K562 (cell line): Measurements from ENCODE around the gene COPE. TPM values are rescaled to one million over a fixed set of nuclear protein-coding genes. Genes with fewer than 3 reads are reported as not detected.

Experiments used
- ATAC-seq: fragments of 200-7000 bp; cut with Tn5 transposase; 3 replicates; pipeline ENCODE4 v1.9.1; 2020; ENCODE audit warnings: moderate library complexity
- BruUV-seq: library from RNA; stranded (reverse); fragments of 400-500 nt; replicated peaks from 2 replicates; lab custom pipeline; 2021; lab: Mats Ljungman, UMichigan
- CTCF ChIA-PET: fragments of 300-600 bp; formaldehyde crosslinking; extraction: SDS; loops from one replicate; lab custom pipeline; 2021; ENCODE audit warnings: low intra/inter-chr PET ratio; lab: Yijun Ruan, JAX
- POLR2A ChIA-PET: fragments of 300-600, 350-650 bp; sonication (Branson Sonifier 250); formaldehyde crosslinking; extraction: SDS; loops from one replicate; lab custom pipeline; 2021; ENCODE audit warnings: antibody characterized with exemption, inconsistent platforms; lab: Yijun Ruan, JAX
- DNase-seq, 4 experiments: peaks; one replicate each; pipeline versions ENCODE4 v3.0.0 to v3.0.0-alpha.2; 2011 to 2018; ENCODE audit warnings: low spot score in 3 of 4, mixed read lengths in 3 of 4; ENCODE audit errors: extremely low read depth in 1 of 4
- FAIRE-seq: peaks from 2 replicates; lab custom pipeline; 2011; peaks lifted over from hg19 to GRCh38; lab: Jason Lieb, UNC
- H2AFZ ChIP-seq: 2 replicates; pipeline ENCODE4 v1.6.0; 2011; ENCODE audit warnings: low read depth, low read length, control low read depth, inconsistent platforms
- H3K27ac ChIP-seq: fragments of 200-600 bp; 3 replicates; pipeline ENCODE4 v1.8.0; 2011; ENCODE audit warnings: low read depth, mild to moderate bottlenecking, control low read depth, inconsistent platforms, low read length, moderate library complexity, mixed read lengths; ENCODE audit errors: extremely low read depth
- H3K27me3 ChIP-seq, 2 experiments: fragments of 300-600 bp in 1 of 2; 2 replicates in 1 of 2; 3 replicates in 1 of 2; pipeline versions ENCODE4 v1.6.0 to v1.8.0; 2011; ENCODE audit warnings: inconsistent platforms in 2 of 2, low read length in 2 of 2, mild to moderate bottlenecking in 1 of 2, mixed read lengths in 1 of 2, moderate library complexity in 1 of 2; ENCODE audit not compliant: control insufficient read depth in 2 of 2, insufficient read depth in 2 of 2
- H3K36me3 ChIP-seq: fragments of 300-600 bp; 3 replicates; pipeline ENCODE4 v1.8.0; 2011; ENCODE audit warnings: mild to moderate bottlenecking, low read length, inconsistent platforms; ENCODE audit not compliant: control insufficient read depth, insufficient read depth
- H3K4me1 ChIP-seq, 2 experiments: fragments of 200-600 bp in 1 of 2; replicated peaks in 1 of 2; 2 replicates in 1 of 2; 3 replicates in 1 of 2; pipeline versions ENCODE4 v1.5.1 to v1.8.0; 2011; ENCODE audit warnings: inconsistent platforms in 2 of 2, low read length in 2 of 2, mild to moderate bottlenecking in 1 of 2, mixed read lengths in 1 of 2, moderate library complexity in 1 of 2; ENCODE audit not compliant: control insufficient read depth in 2 of 2, insufficient read depth in 2 of 2
- H3K4me2 ChIP-seq: 2 replicates; pipeline ENCODE4 v1.6.1; 2011; ENCODE audit warnings: low read length, control low read depth, inconsistent platforms, mixed read lengths; ENCODE audit not compliant: insufficient read depth
- H3K4me3 ChIP-seq: fragments of 200-600 bp; sonication (generic), shearing (Covaris generic); 2 replicates; pipeline ENCODE4 v1.5.1; 2016; ENCODE audit warnings: control low read depth, inconsistent platforms
- H3K79me2 ChIP-seq: fragments of 200-600 bp; 3 replicates; pipeline ENCODE4 v1.8.0; 2011; ENCODE audit warnings: low read length, inconsistent platforms; ENCODE audit not compliant: control insufficient read depth, insufficient read depth
- H3K9ac ChIP-seq, 2 experiments: 2 replicates each; pipeline versions ENCODE4 v1.6.0 to v1.6.1; 2011; ENCODE audit warnings: low read depth in 2 of 2, low read length in 2 of 2, control low read depth in 1 of 2, inconsistent platforms in 1 of 2, mild to moderate bottlenecking in 1 of 2, mixed read lengths in 1 of 2; ENCODE audit not compliant: insufficient read depth in 1 of 2
- H3K9me1 ChIP-seq: one replicate; pipeline ENCODE4 v1.6.0; 2011; ENCODE audit warnings: inconsistent platforms, mild to moderate bottlenecking, low read length, moderate library complexity; ENCODE audit not compliant: control insufficient read depth, insufficient read depth
- H3K9me3 ChIP-seq: replicated peaks from 2 replicates; pipeline ENCODE4 v1.5.1; 2011; ENCODE audit warnings: low read depth, low read length, inconsistent platforms; ENCODE audit not compliant: control insufficient read depth, insufficient read depth
- H4K20me1 ChIP-seq: replicated peaks from 2 replicates; pipeline ENCODE4 v1.6.1; 2011; ENCODE audit warnings: low read length, inconsistent platforms, mixed read lengths; ENCODE audit not compliant: control insufficient read depth, insufficient read depth
- POLR2G ChIP-seq: fragments of 200-400 bp; formaldehyde crosslinking; IDR thresholded peaks from 2 replicates; pipeline ENCODE4 v1.6.1; 2017; ENCODE audit warnings: low read depth, mild to moderate bottlenecking, antibody characterized with exemption, low read length, moderate library complexity
- RBFOX2 ChIP-seq: fragments of 200-400 bp; formaldehyde crosslinking; IDR thresholded peaks from 2 replicates; pipeline ENCODE4 v1.6.1; 2017; ENCODE audit warnings: low read depth, mild to moderate bottlenecking, low read length, moderate library complexity
- RBM22 ChIP-seq: fragments of 200-400 bp; formaldehyde crosslinking; IDR thresholded peaks from 2 replicates; pipeline ENCODE4 v1.6.1; 2018; ENCODE audit warnings: low read length, low read depth; ENCODE audit not compliant: poor library complexity, severe bottlenecking
- ZKSCAN8 ChIP-seq: fragments of 200-800 bp; sonication (Bioruptor generic); IDR thresholded peaks from 2 replicates; pipeline ENCODE4 v1.6.1; 2016; ENCODE audit warnings: missing genetic modification characterization, missing compliant biosample characterization
- ZNF764 ChIP-seq: fragments of 250-450 bp; sonication (Bioruptor Pico); IDR thresholded peaks from 2 replicates; pipeline ENCODE4 v1.4.0; 2020; ENCODE audit warnings: low read depth, mild to moderate bottlenecking, moderate library complexity
- WGBS: fragments of 100-300 bp; shearing (Covaris generic); methylation state at CpG from one replicate; pipeline ENCODE4 v1.1.6; 2016; ENCODE audit warnings: low coverage, mixed read lengths; ENCODE audit not compliant: insufficient coverage; ENCODE audit errors: missing lambda C conversion rate; 5-methylcytosine and 5-hydroxymethylcytosine counted together
- in situ Hi-C: fragments of 300-500 bp; cut with MboI; formaldehyde crosslinking; loops from 4 replicates; pipeline ENCODE4 v1.15.0; 2018; ENCODE audit warnings: inconsistent platforms, mixed read lengths
- intact Hi-C: fragments of 100-400 bp; cut with micrococcal nuclease; formaldehyde crosslinking; loops from 2 replicates; pipeline ENCODE4 v1.14.2; 2022
- polyA plus RNA-seq, 8 experiments: library from polyadenylated mRNA; depleted of rRNA in 4 of 8; stranded (reverse) in 5 of 8; unstranded in 3 of 8; fragments of >200 nt; fragmentation: Nextera tagmentation in 2 of 8; fragmentation: Illumina TruSeq in 1 of 8; extraction: Ambion mirVana in 2 of 8; extraction: Trizol in 1 of 8; gene quantifications; 2 replicates each; pipeline versions ENCODE4 v1.2.1 to v1.2.3, GENCODE V29; 2011 to 2014; ENCODE audit warnings: inconsistent platforms in 1 of 8, missing spikeins in 1 of 8
- total RNA-seq, 7 experiments: library from RNA; depleted of rRNA in 6 of 7; stranded (reverse); fragments of >200 nt in 6 of 7; fragmentation: Illumina TruSeq in 2 of 7; extraction: Trizol in 2 of 7; gene quantifications; 2 replicates each; pipeline versions ENCODE4 v1.2.1 to v1.2.3, GENCODE V29; 2011 to 2021; ENCODE audit warnings: low replicate concordance in 1 of 7
- TF ChIP-seq, protein P1 (sequence below): fragments of 450-650 bp; formaldehyde crosslinking; conservative IDR thresholded peaks from 2 replicates; pipeline ENCODE4 v1.4.0; 2022; ENCODE audit warnings: mild to moderate bottlenecking, missing genetic modification characterization
- TF ChIP-seq, protein P2 (sequence below): sonication (generic); formaldehyde crosslinking; IDR thresholded peaks from 2 replicates; pipeline ENCODE4 v1.8.0; 2022; ENCODE audit warnings: missing genetic modification reagents, mild to moderate bottlenecking, moderate library complexity, borderline replicate concordance
- TF ChIP-seq, protein P3 (sequence below): fragments of 450-650 bp; IDR thresholded peaks from 2 replicates; pipeline ENCODE4 v1.6.1; 2017; ENCODE audit warnings: antibody characterized with exemption, mild to moderate bottlenecking
- TF ChIP-seq, protein P4 (sequence below): fragments of 250-450 bp; sonication (Bioruptor Pico); IDR thresholded peaks from 2 replicates; pipeline ENCODE4 v1.4.0; 2020; ENCODE audit warnings: borderline replicate concordance

Gene COPE
- total and polyA plus RNA-seq, 9 of the 15 experiments (the other 6 are each of a cell fraction or from before 2014, with no cell fraction given) = 5.8 to 273 (median 147) TPM

DNA sequence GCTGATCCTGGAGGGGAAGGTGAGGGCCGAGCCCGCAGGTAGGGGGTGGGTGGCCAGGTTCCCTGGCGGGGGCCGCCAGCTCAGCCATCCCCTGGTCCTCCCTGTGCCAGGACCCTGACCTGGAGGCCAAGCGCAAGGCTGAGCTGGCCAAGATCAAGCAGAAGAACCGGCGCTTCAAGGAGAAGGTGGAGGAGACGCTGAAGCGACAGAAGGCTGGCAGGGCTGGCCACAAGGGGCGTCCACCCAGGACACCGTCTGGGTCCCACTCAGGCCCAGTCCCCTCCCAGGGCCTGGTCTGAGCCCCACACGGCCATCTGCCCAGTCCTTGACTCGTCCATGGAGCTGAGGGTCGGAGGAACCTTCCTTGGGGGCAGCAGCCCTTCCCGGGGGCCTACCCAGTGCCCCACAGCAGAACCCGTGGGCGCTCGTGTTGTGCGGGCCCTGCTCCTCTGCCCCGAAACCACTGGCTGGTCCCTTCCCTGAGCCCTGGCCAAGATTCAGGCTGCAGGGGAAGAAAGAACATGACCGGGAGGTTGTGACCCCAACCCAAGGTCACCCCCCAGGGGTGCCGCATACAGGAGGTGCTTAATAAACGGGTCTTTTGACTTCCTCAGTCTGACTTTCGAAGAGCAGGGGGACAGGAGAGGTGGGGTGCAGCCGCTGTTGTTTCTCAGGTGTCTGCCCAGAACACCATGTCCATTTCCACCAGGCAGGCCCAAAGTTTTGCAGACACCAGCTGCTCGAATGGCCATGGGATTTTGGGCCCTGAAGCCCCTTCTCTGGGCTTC is 9.0 kb upstream of the COPE start:
- Histone ChIP-seq H3K9me3 (no peaks in the 10 kb centered on the region), H3K79me2 (no peaks in the 10 kb centered on the region), H3K9me1 (peaks cover 2% of the 10 kb centered on the region), H3K36me3 (peaks cover 40% of the 10 kb centered on the region; the same call in 2 of the 3 replicates), H2AFZ (no peak overlapping the region), H3K4me2 (no peak overlapping the region), H3K4me1 (peaks cover 4 to 25% of the 10 kb centered on the region in 2 experiments; a peak in 4 of 5 replicates), H3K27ac (no peak overlapping the region), H3K9ac (no peak overlapping the region), H3K4me3 (no peak overlapping the region), H3K27me3 (no peaks in the 10 kb centered on the region), H4K20me1 (0 out of 2 replicates have a peak, but pooled peaks cover 3% of the 10 kb centered on the region)
- FAIRE-seq (no peak), ATAC-seq (no peak), DNase-seq (no peak)
- TSS peak; percentile 70 for BruUV-seq
- in situ Hi-C loops (no loop called here), intact Hi-C loops (no loop called here)
- 90% methylated on average over 17 of the region's 26 CpGs for WGBS
- ChIA-PET POLR2A (interaction anchor here (0.5 to 4.6 kb wide), 5 partner anchors 9 to 384 kb away, joined by 3 to 34 read pairs (median 3); partner anchors contain the start of genes COPE and DDX49), CTCF (no interaction called here)
- TF ChIP-seq, protein P1, sequence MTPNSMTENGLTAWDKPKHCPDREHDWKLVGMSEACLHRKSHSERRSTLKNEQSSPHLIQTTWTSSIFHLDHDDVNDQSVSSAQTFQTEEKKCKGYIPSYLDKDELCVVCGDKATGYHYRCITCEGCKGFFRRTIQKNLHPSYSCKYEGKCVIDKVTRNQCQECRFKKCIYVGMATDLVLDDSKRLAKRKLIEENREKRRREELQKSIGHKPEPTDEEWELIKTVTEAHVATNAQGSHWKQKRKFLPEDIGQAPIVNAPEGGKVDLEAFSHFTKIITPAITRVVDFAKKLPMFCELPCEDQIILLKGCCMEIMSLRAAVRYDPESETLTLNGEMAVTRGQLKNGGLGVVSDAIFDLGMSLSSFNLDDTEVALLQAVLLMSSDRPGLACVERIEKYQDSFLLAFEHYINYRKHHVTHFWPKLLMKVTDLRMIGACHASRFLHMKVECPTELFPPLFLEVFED (CRISPR knock-in tag) = no peak
- TF ChIP-seq, protein P2, sequence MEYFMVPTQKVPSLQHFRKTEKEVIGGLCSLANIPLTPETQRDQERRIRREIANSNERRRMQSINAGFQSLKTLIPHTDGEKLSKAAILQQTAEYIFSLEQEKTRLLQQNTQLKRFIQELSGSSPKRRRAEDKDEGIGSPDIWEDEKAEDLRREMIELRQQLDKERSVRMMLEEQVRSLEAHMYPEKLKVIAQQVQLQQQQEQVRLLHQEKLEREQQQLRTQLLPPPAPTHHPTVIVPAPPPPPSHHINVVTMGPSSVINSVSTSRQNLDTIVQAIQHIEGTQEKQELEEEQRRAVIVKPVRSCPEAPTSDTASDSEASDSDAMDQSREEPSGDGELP = no peak
- TF ChIP-seq, protein P3, sequence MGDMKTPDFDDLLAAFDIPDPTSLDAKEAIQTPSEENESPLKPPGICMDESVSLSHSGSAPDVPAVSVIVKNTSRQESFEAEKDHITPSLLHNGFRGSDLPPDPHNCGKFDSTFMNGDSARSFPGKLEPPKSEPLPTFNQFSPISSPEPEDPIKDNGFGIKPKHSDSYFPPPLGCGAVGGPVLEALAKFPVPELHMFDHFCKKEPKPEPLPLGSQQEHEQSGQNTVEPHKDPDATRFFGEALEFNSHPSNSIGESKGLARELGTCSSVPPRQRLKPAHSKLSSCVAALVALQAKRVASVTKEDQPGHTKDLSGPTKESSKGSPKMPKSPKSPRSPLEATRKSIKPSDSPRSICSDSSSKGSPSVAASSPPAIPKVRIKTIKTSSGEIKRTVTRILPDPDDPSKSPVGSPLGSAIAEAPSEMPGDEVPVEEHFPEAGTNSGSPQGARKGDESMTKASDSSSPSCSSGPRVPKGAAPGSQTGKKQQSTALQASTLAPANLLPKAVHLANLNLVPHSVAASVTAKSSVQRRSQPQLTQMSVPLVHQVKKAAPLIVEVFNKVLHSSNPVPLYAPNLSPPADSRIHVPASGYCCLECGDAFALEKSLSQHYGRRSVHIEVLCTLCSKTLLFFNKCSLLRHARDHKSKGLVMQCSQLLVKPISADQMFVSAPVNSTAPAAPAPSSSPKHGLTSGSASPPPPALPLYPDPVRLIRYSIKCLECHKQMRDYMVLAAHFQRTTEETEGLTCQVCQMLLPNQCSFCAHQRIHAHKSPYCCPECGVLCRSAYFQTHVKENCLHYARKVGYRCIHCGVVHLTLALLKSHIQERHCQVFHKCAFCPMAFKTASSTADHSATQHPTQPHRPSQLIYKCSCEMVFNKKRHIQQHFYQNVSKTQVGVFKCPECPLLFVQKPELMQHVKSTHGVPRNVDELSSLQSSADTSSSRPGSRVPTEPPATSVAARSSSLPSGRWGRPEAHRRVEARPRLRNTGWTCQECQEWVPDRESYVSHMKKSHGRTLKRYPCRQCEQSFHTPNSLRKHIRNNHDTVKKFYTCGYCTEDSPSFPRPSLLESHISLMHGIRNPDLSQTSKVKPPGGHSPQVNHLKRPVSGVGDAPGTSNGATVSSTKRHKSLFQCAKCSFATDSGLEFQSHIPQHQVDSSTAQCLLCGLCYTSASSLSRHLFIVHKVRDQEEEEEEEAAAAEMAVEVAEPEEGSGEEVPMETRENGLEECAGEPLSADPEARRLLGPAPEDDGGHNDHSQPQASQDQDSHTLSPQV = no peak
- TF ChIP-seq RBFOX2 (peak; percentile 50; the same call in 1 of the 2 replicates), POLR2G (peak; percentile 51), ZNF764 (no peak), RBM22 (peak; percentile 20), ZKSCAN8 (CRISPR knock-in tag) (peak; percentile 95)
- TF ChIP-seq, protein P4, sequence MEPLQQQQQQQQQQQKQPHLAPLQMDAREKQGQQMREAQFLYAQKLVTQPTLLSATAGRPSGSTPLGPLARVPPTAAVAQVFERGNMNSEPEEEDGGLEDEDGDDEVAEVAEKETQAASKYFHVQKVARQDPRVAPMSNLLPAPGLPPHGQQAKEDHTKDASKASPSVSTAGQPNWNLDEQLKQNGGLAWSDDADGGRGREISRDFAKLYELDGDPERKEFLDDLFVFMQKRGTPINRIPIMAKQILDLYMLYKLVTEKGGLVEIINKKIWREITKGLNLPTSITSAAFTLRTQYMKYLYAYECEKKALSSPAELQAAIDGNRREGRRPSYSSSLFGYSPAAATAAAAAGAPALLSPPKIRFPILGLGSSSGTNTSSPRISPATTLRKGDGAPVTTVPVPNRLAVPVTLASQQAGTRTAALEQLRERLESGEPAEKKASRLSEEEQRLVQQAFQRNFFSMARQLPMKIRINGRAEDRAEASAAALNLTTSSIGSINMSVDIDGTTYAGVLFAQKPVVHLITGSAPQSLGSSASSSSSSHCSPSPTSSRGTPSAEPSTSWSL (CRISPR knock-in tag) = no peak
